Measurements from ENCODE around the gene APBA3.

The APBA3 gene

DNA sequence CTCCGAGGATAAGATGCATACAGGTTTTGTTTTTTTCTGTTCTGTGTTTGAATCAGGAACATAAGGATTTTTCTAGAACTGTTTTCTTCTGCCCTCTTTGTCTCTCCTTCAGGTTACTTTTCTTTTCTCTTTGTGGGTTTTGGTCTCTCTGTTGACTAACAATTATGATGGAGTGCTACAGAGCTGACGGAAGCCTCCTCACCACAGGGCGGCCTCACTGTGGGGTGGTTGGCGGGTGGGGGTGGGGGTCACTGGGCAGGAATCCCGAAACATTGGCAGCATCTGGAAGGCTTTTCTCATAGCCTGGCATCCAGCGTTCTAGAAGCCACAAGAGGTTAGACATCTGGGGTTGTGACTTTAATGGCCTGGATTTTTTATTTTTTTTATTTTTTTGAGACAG, 36.6 kb upstream of the APBA3 start:
- no peak for DNase-seq

DNA sequence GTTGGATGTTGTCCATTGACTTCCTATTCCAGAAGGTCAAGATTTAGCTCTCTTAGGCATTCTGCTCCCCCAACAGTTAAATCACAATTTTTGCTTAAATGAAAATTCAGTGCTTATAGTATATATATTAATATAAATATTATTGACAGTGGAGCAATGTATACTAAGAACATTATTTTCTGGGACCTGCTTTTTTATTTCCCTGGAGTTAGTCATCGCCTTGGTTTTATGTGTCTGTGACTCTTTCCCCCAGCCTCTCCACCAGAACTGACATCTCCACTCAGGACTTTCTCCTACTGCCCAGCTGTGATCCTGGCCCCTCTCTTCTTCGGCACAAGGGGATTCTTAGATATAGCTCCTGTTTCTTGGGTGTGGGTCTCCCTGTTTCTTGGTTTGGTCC, 34.9 kb upstream of the APBA3 start:
- TF ChIP-seq POLR2A (IDR thresholded peaks at IDR 0.05; ENCODE audit: low read length), result no peak
- no peak for DNase-seq

More for the DNA sequence above, 36.6 kb upstream of the APBA3 start:
- TF ChIP-seq GATA1 (IDR thresholded peaks at IDR 0.05; ENCODE audit: low read depth, low read length), result no peak
- no peak for TF ChIP-seq POLR2A (IDR thresholded peaks at IDR 0.05; ENCODE audit: low read length)

DNA sequence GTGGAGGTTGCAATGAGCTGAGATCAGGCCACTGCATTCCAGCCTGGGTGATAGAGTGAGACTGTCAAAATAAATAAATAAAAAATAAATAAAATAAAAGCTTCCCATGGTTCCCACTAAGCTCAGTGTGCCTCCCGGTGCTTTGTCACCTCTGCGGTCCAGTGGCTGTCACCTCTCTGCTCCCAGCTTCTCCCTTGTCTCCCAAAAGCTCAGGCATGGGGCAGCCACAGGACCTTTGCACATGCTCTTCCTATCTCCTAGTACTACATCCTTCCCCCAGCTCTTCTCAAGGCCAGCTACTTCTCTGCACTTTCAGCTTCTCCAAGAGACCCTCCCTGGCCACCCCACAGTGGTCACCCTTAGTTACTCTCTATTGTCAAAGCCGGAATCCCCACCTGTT, 32.3 kb upstream of the APBA3 start:
- no peak for DNase-seq
- TF ChIP-seq GATA1 (IDR thresholded peaks at IDR 0.05; ENCODE audit: low read depth, low read length), result no peak
- TF ChIP-seq POLR2A (IDR thresholded peaks at IDR 0.05; ENCODE audit: low read length), result no peak

DNA sequence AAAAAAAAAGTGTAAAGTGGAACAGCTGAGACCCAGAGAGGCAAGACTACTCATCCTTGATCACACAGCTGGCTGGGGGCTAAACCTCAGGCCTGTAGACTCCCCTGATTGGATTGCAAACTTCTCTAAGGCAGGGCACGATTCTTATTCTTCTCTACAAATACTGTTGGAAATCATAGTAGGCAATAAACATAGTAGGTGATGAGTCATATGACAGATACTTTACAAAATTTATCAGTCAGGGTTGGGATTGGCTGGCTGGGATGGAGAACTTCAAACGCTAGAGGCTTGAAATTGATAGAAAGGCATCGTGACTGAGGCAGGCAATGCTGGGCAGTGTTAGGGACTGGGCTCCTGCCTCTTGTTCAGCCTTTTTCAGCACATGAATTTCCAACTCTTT, 30.6 kb upstream of the APBA3 start:
- TF ChIP-seq POLR2A (IDR thresholded peaks at IDR 0.05; ENCODE audit: low read length), result no peak
- DNase-seq, result no peak

DNA sequence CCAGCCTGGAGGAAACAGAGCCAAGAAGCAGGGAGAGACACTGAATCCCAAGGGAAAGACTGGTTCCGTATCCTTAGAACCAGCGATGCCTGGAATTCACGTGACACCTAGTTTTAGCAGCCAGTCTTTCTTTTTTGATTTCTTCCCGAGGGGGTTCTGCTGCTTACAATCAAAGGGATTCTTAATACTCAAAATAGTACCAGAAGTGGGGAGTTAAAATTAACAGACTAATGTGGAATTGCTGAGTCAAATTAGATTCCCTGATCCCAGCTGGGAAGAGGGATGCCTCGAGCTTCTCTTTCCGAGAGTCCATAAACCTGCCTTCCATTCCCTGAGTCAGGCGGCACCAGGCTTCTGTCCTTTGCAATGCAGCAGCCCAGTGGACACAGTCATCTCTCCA, 29.4 kb upstream of the APBA3 start:
- TF ChIP-seq GATA1 (IDR thresholded peaks at IDR 0.05; ENCODE audit: low read depth, low read length) (no peak), POLR2A (IDR thresholded peaks at IDR 0.05; ENCODE audit: low read length) (no peak)
- DNase-seq, result no peak

DNA sequence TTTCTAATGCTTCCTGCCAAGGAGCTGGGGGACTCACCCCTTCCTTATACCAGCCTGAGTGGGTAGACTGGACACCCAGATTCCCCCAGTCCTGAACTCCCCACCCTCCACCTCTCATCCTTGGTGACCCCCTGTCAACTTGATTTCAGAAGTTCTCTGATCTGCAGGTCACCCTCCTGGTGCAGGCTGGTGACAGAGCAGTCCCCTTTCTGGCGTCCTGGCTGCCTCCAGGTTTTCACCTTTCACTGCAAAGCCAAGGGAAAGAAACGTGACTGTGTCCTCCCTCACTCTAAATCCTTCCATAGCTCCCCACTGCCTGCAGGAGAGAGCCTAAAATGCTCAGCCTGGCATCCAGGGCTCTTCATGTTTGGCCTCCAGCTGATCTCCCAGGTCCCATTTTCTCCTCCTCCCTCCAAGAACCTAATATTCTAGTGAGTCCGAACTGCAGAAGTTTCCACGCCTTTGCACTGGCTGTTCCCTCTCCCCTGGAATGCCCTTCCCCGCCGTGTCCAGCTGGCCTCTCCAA, 28.8 kb upstream of the APBA3 start:
- TF ChIP-seq GATA1 (IDR thresholded peaks at IDR 0.05; ENCODE audit: low read depth, low read length) (no peak), POLR2A (IDR thresholded peaks at IDR 0.05; ENCODE audit: low read length) (no peak)
- no peak for DNase-seq

DNA sequence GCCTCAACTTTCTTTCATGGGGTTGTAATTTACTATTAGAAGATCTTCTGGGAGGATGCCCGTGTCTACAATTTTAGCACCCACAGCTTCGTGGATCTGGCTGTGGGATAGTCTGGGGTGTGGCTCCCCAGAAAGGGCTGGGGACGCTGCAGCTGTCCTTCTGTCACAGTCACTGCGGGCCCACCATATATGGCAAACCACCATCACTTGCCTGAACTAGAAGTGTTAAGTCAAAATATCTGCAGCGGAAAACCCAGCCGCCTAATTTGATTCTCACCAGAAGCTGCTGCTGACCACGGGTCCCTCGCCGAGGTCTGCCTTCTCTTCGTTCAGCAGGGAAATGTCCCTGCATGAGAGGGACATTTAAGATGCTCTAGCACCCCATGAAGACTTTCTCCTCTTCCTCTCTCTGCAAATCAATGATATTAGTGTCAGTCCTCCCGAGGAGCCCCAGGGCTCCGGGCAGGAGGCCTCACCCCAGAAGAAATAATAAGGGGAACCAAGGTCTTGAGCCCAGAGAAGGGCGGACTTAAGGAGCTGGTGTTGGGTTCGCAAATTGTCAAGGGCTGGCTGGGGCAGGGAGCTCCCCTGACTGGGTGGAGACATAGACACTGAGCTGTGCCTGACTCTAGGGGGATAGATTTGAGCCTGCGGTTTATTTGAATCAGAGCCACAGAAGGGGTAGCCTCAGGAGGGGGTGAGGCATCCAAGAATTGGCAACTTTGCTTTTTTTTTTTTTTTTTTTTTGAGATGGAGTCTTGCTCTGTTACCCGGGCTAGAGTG, 27.7 kb upstream of the APBA3 start:
- DNase-seq, result no peak

DNA sequence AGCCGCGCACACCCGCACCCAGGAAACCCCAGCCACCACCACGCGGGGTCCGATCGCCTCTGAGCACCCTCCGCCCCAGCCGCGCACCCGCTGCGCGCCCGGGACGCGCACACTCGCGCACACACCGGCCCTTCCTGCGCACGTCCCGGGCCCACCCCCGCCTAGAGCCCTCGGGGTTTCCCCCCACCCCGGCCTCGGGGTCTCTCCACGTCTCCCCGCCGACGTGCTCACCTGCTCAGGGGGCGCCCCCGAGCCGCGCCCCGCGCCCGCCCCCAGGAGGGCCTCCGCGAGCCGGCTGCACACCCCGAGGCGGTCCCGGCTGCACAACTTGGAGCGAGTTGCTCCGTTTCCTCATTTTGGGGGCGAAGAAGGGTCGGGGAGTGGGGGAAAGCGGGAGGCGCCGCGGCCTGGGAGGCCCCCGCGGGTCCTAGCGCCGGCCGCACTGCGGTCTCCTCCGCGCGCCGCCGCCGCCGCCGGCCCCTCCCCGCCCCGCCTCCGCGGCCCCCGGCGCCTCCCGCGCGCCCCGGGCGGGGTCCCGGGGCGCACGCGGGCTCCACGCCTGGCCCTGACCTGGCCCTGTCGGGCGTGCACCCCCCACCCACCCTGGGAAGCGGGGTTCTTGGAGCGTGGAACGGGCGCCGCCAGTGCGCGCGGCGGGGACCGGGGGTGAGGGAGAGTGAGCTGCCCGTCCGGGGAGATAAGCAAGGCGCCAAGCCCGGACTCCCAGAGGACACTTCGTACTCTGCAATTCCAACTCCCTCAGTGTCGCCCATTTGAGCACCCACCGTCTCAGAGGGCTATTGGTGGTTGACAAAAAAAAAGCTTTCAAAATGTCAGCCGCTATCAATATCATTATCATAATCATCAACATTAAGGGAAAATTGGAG, 24.7 kb upstream of the APBA3 start, which contains the start of gene MATK:
Gene MATK, minus strand, starts transcription at position 444 of the 887 bp plus-strand sequence. CDS start 1,246 bp downstream, outside the sequence.
- TF ChIP-seq POLR2A (IDR thresholded peaks at IDR 0.05; ENCODE audit: low read length) (no peak), GATA1 (IDR thresholded peaks at IDR 0.05; ENCODE audit: low read depth, low read length) (no peak)
- DNase-seq, result no peak

More for the DNA sequence above, 27.7 kb upstream of the APBA3 start:
- TF ChIP-seq POLR2A (IDR thresholded peaks at IDR 0.05; ENCODE audit: low read length), result no peak

DNA sequence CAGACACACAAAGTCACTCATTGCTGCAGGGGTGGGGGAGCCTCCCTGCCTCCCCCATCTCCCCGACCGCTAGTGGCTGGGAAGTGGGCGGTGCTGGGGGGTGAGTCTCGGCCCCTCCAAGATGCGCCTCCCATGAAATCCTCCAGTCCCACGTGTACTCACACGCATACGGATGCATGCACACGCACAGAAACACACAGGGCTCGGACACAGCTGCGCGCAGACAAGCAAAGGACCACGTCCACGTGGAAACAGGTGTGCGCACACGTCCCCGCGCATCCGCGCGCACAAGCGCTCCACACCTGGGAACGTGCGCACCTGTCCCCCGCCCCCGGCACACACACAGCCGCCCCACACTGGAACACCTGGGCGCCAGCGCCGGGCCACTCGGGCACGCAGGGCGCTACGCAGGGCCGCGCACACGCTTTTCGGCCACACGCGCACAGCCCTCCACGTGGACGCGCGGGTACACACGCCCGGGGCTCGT, 24.0 kb upstream of the APBA3 start:
- DNase-seq, result no peak
- TF ChIP-seq POLR2A (IDR thresholded peaks at IDR 0.05; ENCODE audit: low read length), result no peak
- no peak for TF ChIP-seq GATA1 (IDR thresholded peaks at IDR 0.05; ENCODE audit: low read depth, low read length)

DNA sequence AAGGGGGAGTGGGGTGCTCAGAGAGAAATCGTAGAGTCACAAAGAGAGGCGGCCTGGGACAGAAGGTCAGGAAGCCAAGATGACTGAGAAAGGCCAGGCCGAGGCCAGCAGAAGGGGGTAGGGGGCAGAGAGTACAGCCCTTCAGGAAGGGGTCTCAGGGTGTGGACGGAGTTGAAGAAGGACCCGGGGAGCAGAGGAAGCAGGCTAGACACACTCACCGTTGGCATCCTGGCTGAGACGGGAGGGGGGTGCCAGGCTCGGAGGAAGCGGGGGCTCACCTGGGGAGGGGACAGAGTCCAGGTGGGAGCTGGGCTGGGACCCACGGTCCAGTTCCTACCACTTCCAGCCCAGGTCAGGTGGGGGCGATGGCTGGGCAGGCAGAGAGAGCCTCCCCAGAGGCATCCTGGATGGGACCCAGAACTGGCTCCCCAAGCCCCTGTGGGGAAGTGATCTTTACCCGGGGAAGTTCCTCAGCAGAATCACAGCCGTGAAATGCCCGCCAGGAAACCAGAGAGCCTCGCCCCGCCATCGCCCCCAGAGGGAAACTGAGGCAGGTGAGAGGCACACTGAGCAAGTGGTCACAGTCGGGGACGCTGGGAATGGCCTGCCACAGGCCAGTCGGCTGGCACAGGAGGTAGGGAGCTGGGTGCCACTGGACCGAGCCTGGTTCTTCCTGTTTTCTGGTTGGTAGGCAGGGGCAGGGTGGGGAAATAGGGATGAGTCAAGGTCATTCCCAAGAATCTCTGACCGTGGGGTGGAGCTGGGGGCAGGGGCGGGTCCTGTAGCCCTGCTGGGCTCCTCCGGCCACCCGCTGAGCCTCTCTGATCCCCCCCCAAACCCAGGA, 23.3 kb upstream of the APBA3 start:
- TF ChIP-seq GATA1 (IDR thresholded peaks at IDR 0.05; ENCODE audit: low read depth, low read length) (no peak), POLR2A (IDR thresholded peaks at IDR 0.05; ENCODE audit: low read length) (no peak)
- no peak for DNase-seq

DNA sequence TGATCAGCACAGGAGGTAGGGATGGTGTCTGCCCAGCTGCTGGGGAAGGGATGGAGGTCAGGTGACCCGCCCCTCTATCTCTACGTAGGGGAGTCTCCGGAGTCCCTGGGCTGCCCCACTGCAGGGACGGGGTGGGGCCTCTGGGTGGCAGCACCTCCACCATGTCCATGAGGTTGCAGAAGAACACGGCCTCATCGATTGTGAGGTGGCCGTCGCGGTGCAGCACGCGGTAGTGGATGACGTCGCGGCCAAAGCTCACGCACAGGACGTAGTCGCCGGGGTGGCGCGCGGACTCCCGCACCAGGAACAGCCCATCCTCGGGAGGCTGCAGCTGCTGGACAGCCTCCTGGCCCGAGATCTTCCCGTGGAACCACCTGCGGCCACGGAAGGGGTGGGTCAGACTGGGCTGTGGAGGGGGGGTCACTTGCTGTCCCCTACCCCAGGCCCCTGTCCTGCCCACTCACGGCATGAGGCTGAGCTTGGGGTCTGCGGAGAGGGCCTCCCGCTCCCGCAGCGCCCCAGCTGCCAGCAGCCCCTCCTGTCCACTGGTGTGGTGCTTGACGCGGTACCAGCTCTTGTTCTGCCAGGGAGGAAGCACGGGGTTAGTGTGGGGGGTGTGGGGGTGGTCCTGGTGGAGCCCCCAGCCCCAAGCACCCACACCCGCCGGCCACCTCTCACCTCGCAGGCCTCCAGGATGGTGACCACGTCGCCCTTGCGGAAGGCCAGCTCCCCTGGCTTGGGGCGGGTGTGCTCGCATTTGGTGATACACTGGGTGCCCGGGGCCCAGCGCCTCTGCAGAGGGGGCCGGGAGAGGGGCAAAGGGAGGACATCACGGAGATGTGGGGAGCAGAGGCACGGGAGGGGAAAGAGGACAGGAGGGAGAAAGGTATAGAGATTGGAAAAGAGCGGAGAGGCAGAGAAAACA, 22.4 kb upstream of the APBA3 start:
- no peak for DNase-seq

DNA sequence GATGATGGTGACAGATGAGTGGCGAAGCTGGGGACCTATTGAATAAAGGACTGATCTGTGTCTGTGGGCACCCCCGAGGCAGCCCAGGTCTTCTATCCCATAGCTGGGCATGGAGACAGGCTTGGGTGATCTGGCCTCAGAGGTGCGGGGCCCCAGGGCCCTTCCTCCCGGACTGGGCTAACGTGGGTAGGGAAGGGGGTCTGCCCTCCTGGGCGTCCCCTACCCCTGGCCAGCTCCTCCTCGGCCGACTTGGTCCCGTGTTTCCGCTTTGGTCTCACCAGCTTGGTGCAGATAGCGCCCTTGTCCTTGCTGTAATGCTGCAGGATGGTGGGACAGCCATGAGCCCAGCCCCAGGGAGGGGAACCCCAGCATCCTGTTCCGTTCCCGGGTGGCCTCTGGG, 21.4 kb upstream of the APBA3 start:
- TF ChIP-seq GATA1 (IDR thresholded peaks at IDR 0.05; ENCODE audit: low read depth, low read length), result no peak
- no peak for TF ChIP-seq POLR2A (IDR thresholded peaks at IDR 0.05; ENCODE audit: low read length)
- DNase-seq, result no peak

More for the DNA sequence above, 22.4 kb upstream of the APBA3 start:
- no peak for TF ChIP-seq GATA1 (IDR thresholded peaks at IDR 0.05; ENCODE audit: low read depth, low read length)

DNA sequence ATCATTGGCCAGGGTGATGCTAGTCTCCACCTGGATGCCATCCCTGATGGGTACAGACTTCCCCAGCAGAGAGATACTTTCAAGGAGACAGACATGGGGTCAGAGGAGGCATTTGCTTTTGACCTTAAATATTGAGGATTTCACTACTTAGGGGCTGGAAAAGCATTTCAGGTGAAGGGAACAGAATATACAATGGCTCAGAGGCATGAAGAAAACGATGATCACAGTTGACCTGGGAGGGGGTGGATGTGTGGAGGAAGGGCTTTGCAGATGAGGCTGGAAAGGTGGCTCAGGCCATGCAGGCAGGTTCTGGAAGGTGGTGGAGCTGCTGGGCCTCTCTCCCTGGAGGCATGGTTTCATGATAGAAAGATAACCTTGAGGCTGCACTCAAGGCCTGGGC, 20.8 kb upstream of the APBA3 start:
- no peak for DNase-seq
- TF ChIP-seq GATA1 (IDR thresholded peaks at IDR 0.05; ENCODE audit: low read depth, low read length), result no peak
- TF ChIP-seq POLR2A (IDR thresholded peaks at IDR 0.05; ENCODE audit: low read length), result no peak

All from erythroblast (primary cell).